ENCODE data around the gene PSMF1. TPM values are rescaled to one million over a fixed set of nuclear protein-coding genes. Genes with fewer than 3 reads are reported as not detected.

Gene PSMF1
- total and polyA plus RNA-seq, 2 experiments from 2014 or later = 73.7 to 84.2 TPM

DNA sequence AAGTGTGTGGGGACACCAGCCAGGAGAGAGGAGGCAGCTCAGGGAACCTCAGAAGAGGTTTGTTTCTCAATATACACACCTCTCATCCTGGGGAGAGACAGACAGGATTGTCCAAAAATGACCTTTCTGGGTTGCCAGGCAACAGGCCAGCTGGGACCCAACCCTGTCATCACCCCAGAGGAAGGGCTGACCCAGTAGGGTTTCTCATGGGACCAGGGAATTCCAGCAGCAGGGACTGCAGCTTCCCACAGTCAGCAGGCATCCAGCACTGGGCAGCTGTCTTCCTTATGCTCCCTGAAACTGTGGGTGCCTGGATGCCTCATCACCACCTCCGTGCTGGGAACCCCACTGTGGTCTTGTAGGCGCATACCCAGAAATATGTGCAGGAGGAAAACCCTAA lies 86.2 kb downstream of the PSMF1 start (continued):
- TF ChIP-seq EZH2 (IDR thresholded peaks at IDR 0.05; ENCODE audit: low read depth, unreplicated experiment) = no peak
- no peak for TF ChIP-seq CREB1 (CRISPR knock-in tag; IDR thresholded peaks at IDR 0.05; ENCODE audit: low read depth)
- no peak for TF ChIP-seq ZNF114 (CRISPR knock-in tag; IDR thresholded peaks at IDR 0.05)
- no peak for TF ChIP-seq POLR2AphosphoS5 (IDR thresholded peaks at IDR 0.05; ENCODE audit: low read depth)
- TF ChIP-seq, protein P1, sequence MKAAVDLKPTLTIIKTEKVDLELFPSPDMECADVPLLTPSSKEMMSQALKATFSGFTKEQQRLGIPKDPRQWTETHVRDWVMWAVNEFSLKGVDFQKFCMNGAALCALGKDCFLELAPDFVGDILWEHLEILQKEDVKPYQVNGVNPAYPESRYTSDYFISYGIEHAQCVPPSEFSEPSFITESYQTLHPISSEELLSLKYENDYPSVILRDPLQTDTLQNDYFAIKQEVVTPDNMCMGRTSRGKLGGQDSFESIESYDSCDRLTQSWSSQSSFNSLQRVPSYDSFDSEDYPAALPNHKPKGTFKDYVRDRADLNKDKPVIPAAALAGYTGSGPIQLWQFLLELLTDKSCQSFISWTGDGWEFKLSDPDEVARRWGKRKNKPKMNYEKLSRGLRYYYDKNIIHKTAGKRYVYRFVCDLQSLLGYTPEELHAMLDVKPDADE (IDR thresholded peaks at IDR 0.05) = no peak
- TF ChIP-seq, protein P2, sequence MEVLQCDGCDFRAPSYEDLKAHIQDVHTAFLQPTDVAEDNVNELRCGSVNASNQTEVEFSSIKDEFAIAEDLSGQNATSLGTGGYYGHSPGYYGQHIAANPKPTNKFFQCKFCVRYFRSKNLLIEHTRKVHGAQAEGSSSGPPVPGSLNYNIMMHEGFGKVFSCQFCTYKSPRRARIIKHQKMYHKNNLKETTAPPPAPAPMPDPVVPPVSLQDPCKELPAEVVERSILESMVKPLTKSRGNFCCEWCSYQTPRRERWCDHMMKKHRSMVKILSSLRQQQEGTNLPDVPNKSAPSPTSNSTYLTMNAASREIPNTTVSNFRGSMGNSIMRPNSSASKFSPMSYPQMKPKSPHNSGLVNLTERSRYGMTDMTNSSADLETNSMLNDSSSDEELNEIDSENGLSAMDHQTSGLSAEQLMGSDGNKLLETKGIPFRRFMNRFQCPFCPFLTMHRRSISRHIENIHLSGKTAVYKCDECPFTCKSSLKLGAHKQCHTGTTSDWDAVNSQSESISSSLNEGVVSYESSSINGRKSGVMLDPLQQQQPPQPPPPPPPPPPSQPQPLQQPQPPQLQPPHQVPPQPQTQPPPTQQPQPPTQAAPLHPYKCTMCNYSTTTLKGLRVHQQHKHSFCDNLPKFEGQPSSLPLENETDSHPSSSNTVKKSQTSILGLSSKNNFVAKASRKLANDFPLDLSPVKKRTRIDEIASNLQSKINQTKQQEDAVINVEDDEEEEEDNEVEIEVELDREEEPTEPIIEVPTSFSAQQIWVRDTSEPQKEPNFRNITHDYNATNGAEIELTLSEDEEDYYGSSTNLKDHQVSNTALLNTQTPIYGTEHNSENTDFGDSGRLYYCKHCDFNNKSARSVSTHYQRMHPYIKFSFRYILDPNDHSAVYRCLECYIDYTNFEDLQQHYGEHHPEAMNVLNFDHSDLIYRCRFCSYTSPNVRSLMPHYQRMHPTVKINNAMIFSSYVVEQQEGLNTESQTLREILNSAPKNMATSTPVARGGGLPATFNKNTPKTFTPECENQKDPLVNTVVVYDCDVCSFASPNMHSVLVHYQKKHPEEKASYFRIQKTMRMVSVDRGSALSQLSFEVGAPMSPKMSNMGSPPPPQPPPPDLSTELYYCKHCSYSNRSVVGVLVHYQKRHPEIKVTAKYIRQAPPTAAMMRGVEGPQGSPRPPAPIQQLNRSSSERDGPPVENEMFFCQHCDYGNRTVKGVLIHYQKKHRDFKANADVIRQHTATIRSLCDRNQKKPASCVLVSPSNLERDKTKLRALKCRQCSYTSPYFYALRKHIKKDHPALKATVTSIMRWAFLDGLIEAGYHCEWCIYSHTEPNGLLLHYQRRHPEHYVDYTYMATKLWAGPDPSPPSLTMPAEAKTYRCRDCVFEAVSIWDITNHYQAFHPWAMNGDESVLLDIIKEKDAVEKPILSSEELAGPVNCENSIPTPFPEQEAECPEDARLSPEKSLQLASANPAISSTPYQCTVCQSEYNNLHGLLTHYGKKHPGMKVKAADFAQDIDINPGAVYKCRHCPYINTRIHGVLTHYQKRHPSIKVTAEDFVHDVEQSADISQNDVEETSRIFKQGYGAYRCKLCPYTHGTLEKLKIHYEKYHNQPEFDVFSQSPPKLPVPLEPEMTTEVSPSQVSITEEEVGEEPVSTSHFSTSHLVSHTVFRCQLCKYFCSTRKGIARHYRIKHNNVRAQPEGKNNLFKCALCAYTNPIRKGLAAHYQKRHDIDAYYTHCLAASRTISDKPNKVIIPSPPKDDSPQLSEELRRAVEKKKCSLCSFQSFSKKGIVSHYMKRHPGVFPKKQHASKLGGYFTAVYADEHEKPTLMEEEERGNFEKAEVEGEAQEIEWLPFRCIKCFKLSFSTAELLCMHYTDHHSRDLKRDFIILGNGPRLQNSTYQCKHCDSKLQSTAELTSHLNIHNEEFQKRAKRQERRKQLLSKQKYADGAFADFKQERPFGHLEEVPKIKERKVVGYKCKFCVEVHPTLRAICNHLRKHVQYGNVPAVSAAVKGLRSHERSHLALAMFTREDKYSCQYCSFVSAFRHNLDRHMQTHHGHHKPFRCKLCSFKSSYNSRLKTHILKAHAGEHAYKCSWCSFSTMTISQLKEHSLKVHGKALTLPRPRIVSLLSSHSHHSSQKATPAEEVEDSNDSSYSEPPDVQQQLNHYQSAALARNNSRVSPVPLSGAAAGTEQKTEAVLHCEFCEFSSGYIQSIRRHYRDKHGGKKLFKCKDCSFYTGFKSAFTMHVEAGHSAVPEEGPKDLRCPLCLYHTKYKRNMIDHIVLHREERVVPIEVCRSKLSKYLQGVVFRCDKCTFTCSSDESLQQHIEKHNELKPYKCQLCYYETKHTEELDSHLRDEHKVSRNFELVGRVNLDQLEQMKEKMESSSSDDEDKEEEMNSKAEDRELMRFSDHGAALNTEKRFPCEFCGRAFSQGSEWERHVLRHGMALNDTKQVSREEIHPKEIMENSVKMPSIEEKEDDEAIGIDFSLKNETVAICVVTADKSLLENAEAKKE (CRISPR knock-in tag; IDR thresholded peaks at IDR 0.05) = no peak

- Mint-ChIP-seq H3K36me3 (ENCODE audit: low read depth) (no peaks in the 10 kb centered on the region), H3K27ac (no peak overlapping the region), H3K9me3 (no peaks in the 10 kb centered on the region), H3K4me1 (no peaks in the 10 kb centered on the region), H3K4me3 (no peak overlapping the region), H3K27me3 (ENCODE audit: insufficient read depth, low read depth, poor library complexity) (peaks cover 3% of the 10 kb centered on the region)
- no peak overlapping the region for H2AFZ ChIP-seq
- H3K4me3 ChIP-seq = no peak overlapping the region
- no peaks in the 10 kb centered on the region for H3K4me1 ChIP-seq (ENCODE audit: insufficient read depth)
- no peaks in the 10 kb centered on the region for H3K27me3 ChIP-seq (ENCODE audit: insufficient read depth)
- H3K79me2 ChIP-seq (replicated peaks; ENCODE audit: insufficient read depth) = no peaks in the 10 kb centered on the region
- no peaks in the 10 kb centered on the region for H3F3A ChIP-seq (replicated peaks; ENCODE audit: low read depth)
- ATAC-seq (no peak), DNase-seq (ENCODE audit: low spot score) (no peak)
- H3K27ac ChIP-seq (ENCODE audit: low read depth) = no peak overlapping the region
- no peaks in the 10 kb centered on the region for H3K9me2 ChIP-seq (ENCODE audit: insufficient read depth)
- no peaks in the 10 kb centered on the region for H3K36me3 ChIP-seq (ENCODE audit: insufficient read depth)
- H3K4me2 ChIP-seq = no peak overlapping the region
- no peaks in the 10 kb centered on the region; the same call in 1 of the 2 replicates for H4K20me1 ChIP-seq (replicated peaks; ENCODE audit: insufficient read depth)
- no peak for TF ChIP-seq ZNF114 (CRISPR knock-in tag; IDR thresholded peaks at IDR 0.05)
- TF ChIP-seq ZNF331 (CRISPR knock-in tag; IDR thresholded peaks at IDR 0.05; ENCODE audit: low read depth) = no peak
- TF ChIP-seq, protein P3, sequence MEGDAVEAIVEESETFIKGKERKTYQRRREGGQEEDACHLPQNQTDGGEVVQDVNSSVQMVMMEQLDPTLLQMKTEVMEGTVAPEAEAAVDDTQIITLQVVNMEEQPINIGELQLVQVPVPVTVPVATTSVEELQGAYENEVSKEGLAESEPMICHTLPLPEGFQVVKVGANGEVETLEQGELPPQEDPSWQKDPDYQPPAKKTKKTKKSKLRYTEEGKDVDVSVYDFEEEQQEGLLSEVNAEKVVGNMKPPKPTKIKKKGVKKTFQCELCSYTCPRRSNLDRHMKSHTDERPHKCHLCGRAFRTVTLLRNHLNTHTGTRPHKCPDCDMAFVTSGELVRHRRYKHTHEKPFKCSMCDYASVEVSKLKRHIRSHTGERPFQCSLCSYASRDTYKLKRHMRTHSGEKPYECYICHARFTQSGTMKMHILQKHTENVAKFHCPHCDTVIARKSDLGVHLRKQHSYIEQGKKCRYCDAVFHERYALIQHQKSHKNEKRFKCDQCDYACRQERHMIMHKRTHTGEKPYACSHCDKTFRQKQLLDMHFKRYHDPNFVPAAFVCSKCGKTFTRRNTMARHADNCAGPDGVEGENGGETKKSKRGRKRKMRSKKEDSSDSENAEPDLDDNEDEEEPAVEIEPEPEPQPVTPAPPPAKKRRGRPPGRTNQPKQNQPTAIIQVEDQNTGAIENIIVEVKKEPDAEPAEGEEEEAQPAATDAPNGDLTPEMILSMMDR (conservative IDR thresholded peaks at IDR 0.05; ENCODE audit: low read depth in 2 of 2) = no peak
These were observed 87.4 kb downstream of the PSMF1 start for GRCh38 chr20:1205802-1206201.
